Heart left ventricle (tissue), 16 donors: ENCODE results near the gene SLC25A19. TPM values are rescaled to one million over a fixed set of nuclear protein-coding genes. Genes with fewer than 3 reads are reported as not detected.

ENCODE experiments used
- ATAC-seq, 4 donors: fragments of 200-7000 bp; cut with Tn5 transposase; one replicate each; pipeline ENCODE4 v1.9.1; 2020 to 2022; ENCODE audit warnings: moderate library complexity in 4 of 4, mild to moderate bottlenecking in 3 of 4, moderate number of reproducible peaks in 1 of 4
- DNase-seq, 5 donors: peaks; one replicate each; pipeline ENCODE4 v3.0.0-alpha.2; 2020
- H3K27ac ChIP-seq, 12 donors: fragments of 200-600 bp; sonication (generic) in 4 of 12; one replicate each; pipeline versions ENCODE4 v1.5.0 to v1.8.0; 2016 to 2022; ENCODE audit warnings: mild to moderate bottlenecking in 2 of 12
- H3K27me3 ChIP-seq, 9 donors: fragments of 200-600 bp; sonication (generic) in 2 of 9; one replicate each; pipeline versions ENCODE4 v1.5.1 to v1.8.0; 2016 to 2022; ENCODE audit warnings: mild to moderate bottlenecking in 3 of 9
- H3K36me3 ChIP-seq, 9 donors: fragments of 200-600 bp; sonication (generic) in 2 of 9; one replicate each; pipeline versions ENCODE4 v1.5.0 to v1.8.0; 2018 to 2022; ENCODE audit warnings: mild to moderate bottlenecking in 2 of 9
- H3K4me1 ChIP-seq, 12 donors: fragments of 200-600 bp; sonication (generic) in 4 of 12; one replicate each; pipeline versions ENCODE4 v1.5.0 to v1.8.0; 2016 to 2022; ENCODE audit warnings: mild to moderate bottlenecking in 3 of 12
- H3K4me3 ChIP-seq, 12 donors: fragments of 200-600 bp; sonication (generic) in 4 of 12; one replicate each; pipeline versions ENCODE4 v1.5.0 to v1.8.0; 2017 to 2022; ENCODE audit warnings: mild to moderate bottlenecking in 9 of 12, moderate library complexity in 4 of 12
- H3K9me3 ChIP-seq, 12 donors: fragments of 200-600 bp; sonication (generic) in 4 of 12; one replicate each; pipeline versions ENCODE4 v1.5.0 to v1.8.0; 2016 to 2022; ENCODE audit warnings: mild to moderate bottlenecking in 1 of 12
- CTCF ChIP-seq, 12 donors: fragments of 200-600 bp; sonication (generic) in 4 of 12; IDR thresholded peaks; one replicate each; pipeline versions ENCODE4 v1.5.0 to v1.8.0; 2018 to 2022; ENCODE audit warnings: antibody characterized with exemption in 12 of 12, mild to moderate bottlenecking in 5 of 12
- POLR2A ChIP-seq, 2 donors: fragments of 450-650 bp; IDR thresholded peaks; one replicate each; pipeline ENCODE4 v1.6.1; 2017; ENCODE audit warnings: antibody characterized with exemption in 2 of 2, mild to moderate bottlenecking in 2 of 2, moderate library complexity in 2 of 2
- WGBS, 4 donors: extraction: QIAGEN DNeasy Blood & Tissue Kit in 2 of 4; methylation state at CpG; one replicate each; pipeline versions ENCODE4 v1.1.5 to v1.1.7; 2013 to 2018; 5-methylcytosine and 5-hydroxymethylcytosine counted together
- intact Hi-C, 10 donors: fragments of 100-400 bp; cut with DNase I; formaldehyde crosslinking; loops; one replicate each; pipeline versions ENCODE4 v1.11.1 to v1.14.2; 2022
- polyA plus RNA-seq, 2 donors: library from polyadenylated mRNA; stranded (reverse); fragments of 200-250 nt; gene quantifications; one replicate each; pipeline ENCODE4 v1.2.3, GENCODE V29; 2013
- total RNA-seq, 9 donors: library from RNA; depleted of rRNA in 2 of 9; stranded (reverse); fragments of >200 nt in 2 of 9; fragmentation: NEBNext Ultra II Directional in 3 of 9; extraction: Animal tissue kit (Norgen Biotek cat#: 25700) in 3 of 9; gene quantifications; one replicate each; pipeline versions ENCODE4 v1.1.0 to v1.2.4, GENCODE V29; 2016 to 2023
- donor health status: ischemic (EF 13 %, LVEDD 7.1; RV severe dilation, severe dysfunction).
- donor health status: healthy with polysubstance abuse.
- donor health status: DM: no; HTN: yes; CAD: no.
- donor health status: DM: no; HTN: no; CAD: no.
- donor health status: ischemic (EF 25% LVEDD 6.9; RV normal size, moderate dysfunction).
- donor health status: ischemic (EF 25% LVEDD 5.7; RV mildly dilated, moderate dysfunction).
- donor health status: healthy.
- donor health status: DM: yes; HTN: yes; CAD: no.
- donor health status: ischemic (EF 35%, LVEDD 5.7; RV mildly dilated, moderate dysfunction).
- donor health status: nonischemic (EF 11% LVEDD 7.7; RV severe dilation, severe dysfunction).
- donor health status: DM: yes; HTN: yes; CAD: no.
- donor health status: PGD.
- donor health status: ischemic (EF 29% LVEDD 5.4; RV normal size, mild dysfunction).
- donor health status: nonischemic (EF 23%, LVEDD 6.1; RV moderate dilation, normal function).

Gene SLC25A19
- total and polyA plus RNA-seq, 11 donors = 7.0 to 27.9 (median 12.6) TPM

- Histone ChIP-seq H3K27me3 (no peaks in the 10 kb centered on the region), H3K4me1 (peaks cover 0 to 11% (median 6%) of the 10 kb centered on the region in 12 donors), H3K4me3 (no peak overlapping the region), H3K9me3 (no peaks in the 10 kb centered on the region), H3K36me3 (peaks cover 0 to 66% (median 18%) of the 10 kb centered on the region in 9 donors), H3K27ac (no peak overlapping the region)
- no peak for ATAC-seq
- 87 to 97% (median 88%) methylated on average over 6 of the region's 6 CpGs for WGBS, 4 donors
- DNase-seq = no peak
- TF ChIP-seq CTCF (IDR thresholded peaks at IDR 0.05) = no peak
- no peak for TF ChIP-seq POLR2A (IDR thresholded peaks at IDR 0.05)
- intact Hi-C loops = loop anchor here in 1 of 10 donors (10.0 kb wide), 1 partner anchor 57 kb away; no protein-coding TSS in a partner anchor
These were observed 11.6 kb downstream of the SLC25A19 start for GRCh38 chr17:75277664-75278071.

- H3K4me1 ChIP-seq = peaks cover 0 to 33% (median 22%) of the 10 kb centered on the region in 12 donors
- intact Hi-C loops = loop anchor here in 2 of 10 donors (5.0 to 10.0 kb wide), 3 partner anchors 61 to 313 kb away; partner anchors contain the start of gene MYO15B (in 1 of the 2)
- no peak overlapping the region for H3K27ac ChIP-seq
- peaks cover 0 to 43% (median 8%) of the 10 kb centered on the region in 9 donors for H3K36me3 ChIP-seq
- 66 to 75% (median 70%) methylated on average over 7 of the region's 7 CpGs for WGBS, 4 donors
- ATAC-seq (no peak), DNase-seq (no peak)
- no peak overlapping the region for H3K4me3 ChIP-seq
- no peaks in the 10 kb centered on the region for H3K27me3 ChIP-seq
- no peak for TF ChIP-seq CTCF (IDR thresholded peaks at IDR 0.05)
- no peaks in the 10 kb centered on the region for H3K9me3 ChIP-seq
These were observed 15.1 kb downstream of the SLC25A19 start for GRCh38 chr17:75273977-75274708.

GRCh38 chr17:75272848-75273184 is 16.4 kb downstream of the SLC25A19 start:
- ATAC-seq = no peak
- peak overlapping the region in 2 of 12 donors; percentile 2 to 92 for H3K27ac ChIP-seq
- peaks cover 0 to 30% (median 3%) of the 10 kb centered on the region in 9 donors for H3K36me3 ChIP-seq
- 46 to 68% (median 58%) methylated on average over 2 to 3 of the region's 3 CpGs for WGBS, 4 donors
- peaks cover 0 to 39% (median 22%) of the 10 kb centered on the region in 12 donors for H3K4me1 ChIP-seq
- no peaks in the 10 kb centered on the region for H3K9me3 ChIP-seq
- H3K4me3 ChIP-seq = no peak overlapping the region
- intact Hi-C loops = loop anchor here in 2 of 10 donors (5.0 to 10.0 kb wide), 3 partner anchors 62 to 314 kb away; partner anchors contain the start of gene MYO15B (in 1 of the 2)
- H3K27me3 ChIP-seq = no peaks in the 10 kb centered on the region
- DNase-seq = no peak
- TF ChIP-seq CTCF (IDR thresholded peaks at IDR 0.05) (no peak), POLR2A (IDR thresholded peaks at IDR 0.05) (no peak)
